ENCODE results near the gene HS3ST2. TPM values are rescaled to one million over a fixed set of nuclear protein-coding genes. Genes with fewer than 3 reads are reported as not detected.
"Not testable (repeated sequence)": the region's sequence is repeated elsewhere in the genome, so short reads cannot be mapped to it uniquely, and the experiment has no call there.

The HS3ST2 gene
- total RNA-seq, 1 experiment from 2014 or later: 0.61 TPM

DNA sequence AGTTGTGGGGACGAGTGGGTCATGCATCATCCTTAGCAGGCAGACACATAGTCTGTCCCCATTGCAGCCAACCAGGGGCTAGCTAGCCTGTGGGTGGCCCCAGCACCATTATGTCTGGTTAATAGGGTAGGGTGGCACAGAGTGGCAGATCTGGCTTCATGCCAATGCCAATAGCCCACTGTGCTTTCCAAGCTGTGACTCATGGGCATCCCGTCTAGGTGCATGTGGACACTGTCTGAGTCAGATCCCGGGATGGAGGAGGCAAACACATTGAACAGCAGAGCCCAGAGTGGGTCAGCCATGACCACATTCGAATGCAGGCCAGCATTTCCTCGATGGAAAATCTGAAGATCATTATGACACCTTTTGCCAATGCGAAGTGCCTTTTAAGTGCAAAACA is 2.5 kb downstream of the HS3ST2 start (continued):
- TF ChIP-seq SMAD4 (CRISPR knock-in tag; IDR thresholded peaks at IDR 0.05) (no peak), MXD4 (CRISPR knock-in tag; IDR thresholded peaks at IDR 0.05; ENCODE audit: borderline replicate concordance) (no peak), EMX1 (CRISPR knock-in tag; IDR thresholded peaks at IDR 0.05) (no peak)
- TF ChIP-seq, protein P1, sequence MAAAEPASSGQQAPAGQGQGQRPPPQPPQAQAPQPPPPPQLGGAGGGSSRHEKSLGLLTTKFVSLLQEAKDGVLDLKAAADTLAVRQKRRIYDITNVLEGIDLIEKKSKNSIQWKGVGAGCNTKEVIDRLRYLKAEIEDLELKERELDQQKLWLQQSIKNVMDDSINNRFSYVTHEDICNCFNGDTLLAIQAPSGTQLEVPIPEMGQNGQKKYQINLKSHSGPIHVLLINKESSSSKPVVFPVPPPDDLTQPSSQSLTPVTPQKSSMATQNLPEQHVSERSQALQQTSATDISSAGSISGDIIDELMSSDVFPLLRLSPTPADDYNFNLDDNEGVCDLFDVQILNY (CRISPR knock-in tag; IDR thresholded peaks at IDR 0.05): no peak

DNA sequence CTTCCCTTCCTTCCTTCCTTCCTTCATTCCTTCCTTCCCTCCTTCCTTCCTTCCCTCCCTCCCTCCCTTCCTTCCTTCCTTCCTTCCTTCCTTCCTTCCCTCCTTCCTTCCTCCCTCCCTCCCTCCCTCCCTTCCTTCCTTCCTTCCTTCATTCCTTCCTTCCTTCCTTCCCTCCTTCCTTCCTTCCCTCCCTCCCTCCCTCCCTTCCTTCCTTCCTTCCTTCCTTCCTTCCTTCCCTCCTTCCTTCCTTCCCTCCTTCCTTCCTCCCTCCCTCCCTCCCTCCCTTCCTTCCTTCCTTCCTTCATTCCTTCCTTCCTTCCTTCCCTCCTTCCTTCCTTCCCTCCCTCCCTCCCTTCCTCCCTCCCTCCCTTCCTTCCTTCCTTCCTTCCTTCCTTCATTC is 4.8 kb downstream of the HS3ST2 start:
- DNase-seq (ENCODE audit: low spot score); H3K36me3 Mint-ChIP-seq; CTCF ChIA-PET; ATAC-seq; POLR2A ChIA-PET; H3K9me3 Mint-ChIP-seq; H3K27ac Mint-ChIP-seq; H3K4me3 Mint-ChIP-seq: not testable (repeated sequence)
- Mint-ChIP-seq H3K27me3 (ENCODE audit: low read depth) (peaks cover 51% of the 10 kb centered on the region), H3K4me1 (peaks cover 10% of the 10 kb centered on the region)

GRCh38 chr16:22838681-22839080 is 24.7 kb downstream of the HS3ST2 start:
- no peaks in the 10 kb centered on the region for H3K27me3 Mint-ChIP-seq (ENCODE audit: low read depth)
- peaks cover 13% of the 10 kb centered on the region for H3K4me1 Mint-ChIP-seq
- H3K36me3 Mint-ChIP-seq: no peaks in the 10 kb centered on the region
- DNase-seq (ENCODE audit: low spot score): no peak
- H3K4me3 Mint-ChIP-seq: no peak overlapping the region
- ATAC-seq: no peak
- H3K27ac Mint-ChIP-seq: no peak overlapping the region
- CTCF ChIA-PET: interaction anchor here (1.1 to 1.7 kb wide), 2 partner anchors 60 to 138 kb away, joined by 3 to 5 read pairs; no protein-coding TSS in a partner anchor
- no peaks in the 10 kb centered on the region for H3K9me3 Mint-ChIP-seq
- POLR2A ChIA-PET: interaction anchor here (0.7 kb wide), 1 partner anchor 23 kb away, joined by 3 read pairs; no protein-coding TSS in a partner anchor
- TF ChIP-seq, protein P1 (CRISPR knock-in tag; IDR thresholded peaks at IDR 0.05): no peak
- TF ChIP-seq FOXP4 (CRISPR knock-in tag; IDR thresholded peaks at IDR 0.05) (no peak), NR2C2 (CRISPR knock-in tag; IDR thresholded peaks at IDR 0.05) (no peak), GTF2I (CRISPR knock-in tag; conservative IDR thresholded peaks at IDR 0.05) (no peak), TEAD4 (CRISPR knock-in tag; IDR thresholded peaks at IDR 0.05) (no peak), ZNF281 (CRISPR knock-in tag; IDR thresholded peaks at IDR 0.05) (no peak), TP53 (CRISPR knock-in tag; IDR thresholded peaks at IDR 0.05) (no peak), MXD4 (CRISPR knock-in tag; IDR thresholded peaks at IDR 0.05; ENCODE audit: borderline replicate concordance) (no peak), JAZF1 (CRISPR knock-in tag; IDR thresholded peaks at IDR 0.05) (no peak), ARID4B (CRISPR knock-in tag; IDR thresholded peaks at IDR 0.05; ENCODE audit: borderline replicate concordance) (no peak), ATF6 (CRISPR knock-in tag; IDR thresholded peaks at IDR 0.05) (no peak), NFYB (CRISPR knock-in tag; conservative IDR thresholded peaks at IDR 0.05; ENCODE audit: low read depth) (no peak), ESRRA (CRISPR knock-in tag; IDR thresholded peaks at IDR 0.05; ENCODE audit: borderline replicate concordance) (no peak)
- TF ChIP-seq, protein P2, sequence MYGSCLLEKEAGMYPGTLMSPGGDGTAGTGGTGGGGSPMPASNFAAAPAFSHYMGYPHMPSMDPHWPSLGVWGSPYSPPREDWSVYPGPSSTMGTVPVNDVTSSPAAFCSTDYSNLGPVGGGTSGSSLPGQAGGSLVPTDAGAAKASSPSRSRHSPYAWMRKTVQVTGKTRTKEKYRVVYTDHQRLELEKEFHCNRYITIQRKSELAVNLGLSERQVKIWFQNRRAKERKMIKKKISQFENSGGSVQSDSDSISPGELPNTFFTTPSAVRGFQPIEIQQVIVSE (CRISPR knock-in tag; IDR thresholded peaks at IDR 0.05; ENCODE audit: borderline replicate concordance): no peak
- TF ChIP-seq, protein P3, sequence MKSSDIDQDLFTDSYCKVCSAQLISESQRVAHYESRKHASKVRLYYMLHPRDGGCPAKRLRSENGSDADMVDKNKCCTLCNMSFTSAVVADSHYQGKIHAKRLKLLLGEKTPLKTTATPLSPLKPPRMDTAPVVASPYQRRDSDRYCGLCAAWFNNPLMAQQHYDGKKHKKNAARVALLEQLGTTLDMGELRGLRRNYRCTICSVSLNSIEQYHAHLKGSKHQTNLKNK (CRISPR knock-in tag; IDR thresholded peaks at IDR 0.05): no peak
